Fibroblast of skin of left biceps (primary cell): ENCODE results near the gene PRDM16.

Source experiments
- DNase-seq, 2 experiments: peaks; one replicate each; pipeline ENCODE4 v3.0.0-alpha.2; 2013; ENCODE audit warnings: low read depth in 2 of 2

PRDM16 gene

DNA sequence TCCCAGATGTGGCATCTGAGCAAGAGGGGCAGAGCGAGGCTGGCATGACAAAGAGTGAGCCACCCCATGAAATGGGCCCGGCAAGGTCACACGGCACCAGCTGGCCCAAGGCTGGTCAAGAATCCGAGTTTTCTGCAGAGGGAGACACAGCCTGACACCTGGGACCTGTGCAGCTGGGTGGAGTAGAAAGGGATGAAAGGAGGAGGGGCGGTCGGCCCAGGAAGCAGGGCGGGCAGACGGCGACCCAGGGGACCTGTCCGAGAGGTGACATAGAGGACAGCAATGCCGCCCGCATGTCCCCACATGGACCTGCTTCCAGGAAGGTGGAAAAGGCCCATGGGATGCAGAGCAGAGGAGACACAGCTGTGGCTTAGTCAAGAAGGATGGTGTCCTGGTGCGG, 137.7 kb downstream of the PRDM16 start:
- no peak for DNase-seq

DNA sequence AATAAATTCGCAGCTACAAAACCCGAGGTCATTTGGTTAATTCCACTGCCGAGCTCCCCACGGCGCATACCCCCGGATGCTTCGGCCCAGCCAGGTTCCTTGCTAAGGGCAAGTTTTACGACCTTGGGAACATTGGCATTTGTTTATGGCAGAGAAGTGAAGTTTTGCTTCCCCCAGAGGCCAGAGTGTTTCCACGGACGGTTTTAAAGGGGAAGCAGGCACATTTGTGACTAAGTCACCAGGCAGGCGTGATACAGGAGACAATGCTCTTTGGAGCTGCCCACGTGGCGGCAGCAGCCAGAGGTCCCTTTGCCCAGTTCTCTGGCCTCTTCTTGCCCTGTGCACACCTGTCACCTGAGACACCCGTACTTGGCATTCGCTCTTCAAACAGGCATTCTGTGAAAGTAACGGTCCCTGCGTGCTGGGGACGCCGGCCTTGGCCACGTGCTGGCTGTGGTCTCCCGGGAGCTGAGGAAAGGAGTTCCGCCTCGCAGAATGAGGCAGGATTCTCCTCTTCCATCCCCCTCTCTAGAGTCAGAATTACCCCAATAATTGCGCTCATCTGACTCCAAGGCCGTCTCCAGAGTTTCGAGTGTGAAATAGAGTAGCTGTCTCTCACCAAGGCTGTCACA, 138.3 kb downstream of the PRDM16 start:
- no peak for DNase-seq

DNA sequence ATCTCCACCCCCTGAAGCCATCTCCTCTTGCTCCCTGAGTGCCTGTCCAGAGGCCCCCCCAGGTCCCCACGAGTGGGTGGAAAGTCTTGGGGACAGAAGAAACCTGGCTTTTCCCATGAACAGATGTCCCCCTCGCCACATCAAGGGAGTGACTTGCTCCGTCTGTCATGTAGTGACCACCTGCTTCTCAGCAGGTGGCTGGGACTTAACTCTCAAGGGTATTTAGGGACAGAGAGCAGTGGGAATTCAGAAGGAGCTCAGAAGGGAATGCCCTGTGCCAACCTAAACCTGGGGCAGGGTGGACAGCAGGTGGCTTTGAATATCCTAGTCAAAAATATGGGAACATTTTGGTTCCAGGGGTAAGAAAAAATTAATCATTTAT, 139.8 kb downstream of the PRDM16 start:
- no peak for DNase-seq

GRCh38 chr1:3209201-3209600, 140.2 kb downstream of the PRDM16 start:
- DNase-seq, result no peak

GRCh38 chr1:3211582-3212375, 142.8 kb downstream of the PRDM16 start:
- DNase-seq, result no peak

- DNase-seq, result no peak
Measured at GRCh38 chr1:3212453-3213355, 143.7 kb downstream of the PRDM16 start.

- no peak for DNase-seq
Measured at GRCh38 chr1:3213730-3214129, 144.7 kb downstream of the PRDM16 start.

DNA sequence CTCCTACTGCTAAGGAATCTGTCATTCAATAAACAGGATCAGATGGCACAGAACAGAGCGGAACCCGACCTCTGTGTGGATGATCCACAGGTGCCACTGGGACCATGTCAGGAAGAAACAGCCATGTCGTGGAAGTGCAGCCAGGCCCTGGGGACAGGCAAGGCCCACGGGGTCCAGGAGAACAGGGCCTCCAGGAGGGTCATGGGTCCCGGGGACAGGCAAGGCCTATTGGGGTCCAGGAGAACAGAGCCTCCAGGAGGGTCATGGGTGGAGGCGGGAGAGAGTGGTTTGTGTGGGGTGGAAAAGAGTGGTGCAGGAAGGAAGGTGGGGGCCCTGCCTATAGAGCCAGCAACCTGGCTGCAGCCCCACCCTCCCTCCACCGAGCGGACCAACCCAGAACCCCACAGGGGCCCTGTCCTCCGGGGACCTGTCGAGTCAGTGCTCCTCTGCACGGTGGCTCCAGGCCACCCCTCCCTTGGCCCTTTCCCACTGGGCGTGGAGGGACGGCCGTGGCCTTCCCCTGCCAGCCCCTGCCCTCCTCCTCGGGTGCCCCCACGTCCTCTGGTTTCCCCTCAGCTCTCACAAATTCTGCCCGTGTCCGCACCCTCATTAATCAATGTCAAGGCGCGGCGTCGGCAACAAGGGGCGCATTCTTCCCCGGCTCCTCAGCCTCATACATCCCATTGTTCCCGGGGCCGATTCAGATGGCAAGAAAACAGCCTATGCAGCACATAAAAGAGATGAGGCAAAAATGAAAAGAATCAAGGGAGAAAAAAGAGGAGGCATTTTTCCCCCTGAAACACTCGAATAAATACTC, 146.4 kb downstream of the PRDM16 start:
- no peak for DNase-seq

DNA sequence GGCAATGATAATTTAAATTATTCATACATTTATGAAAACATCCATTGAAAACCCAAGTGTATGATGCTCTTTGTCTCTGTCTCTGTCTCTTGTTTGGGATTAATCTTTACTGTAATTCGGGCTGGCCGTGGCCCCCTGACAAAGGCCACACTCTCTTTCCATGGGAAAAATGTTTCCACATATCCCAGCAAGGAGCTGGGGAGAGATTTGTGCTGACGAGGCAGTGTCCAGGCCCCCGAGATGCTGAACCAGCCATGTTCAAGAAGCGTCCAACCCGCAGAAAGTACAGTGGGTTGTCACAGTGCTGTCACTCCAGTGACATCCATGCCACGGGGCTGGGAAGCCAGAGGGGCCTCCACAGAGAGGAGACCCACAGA, 147.0 kb downstream of the PRDM16 start:
- DNase-seq, result no peak

DNA sequence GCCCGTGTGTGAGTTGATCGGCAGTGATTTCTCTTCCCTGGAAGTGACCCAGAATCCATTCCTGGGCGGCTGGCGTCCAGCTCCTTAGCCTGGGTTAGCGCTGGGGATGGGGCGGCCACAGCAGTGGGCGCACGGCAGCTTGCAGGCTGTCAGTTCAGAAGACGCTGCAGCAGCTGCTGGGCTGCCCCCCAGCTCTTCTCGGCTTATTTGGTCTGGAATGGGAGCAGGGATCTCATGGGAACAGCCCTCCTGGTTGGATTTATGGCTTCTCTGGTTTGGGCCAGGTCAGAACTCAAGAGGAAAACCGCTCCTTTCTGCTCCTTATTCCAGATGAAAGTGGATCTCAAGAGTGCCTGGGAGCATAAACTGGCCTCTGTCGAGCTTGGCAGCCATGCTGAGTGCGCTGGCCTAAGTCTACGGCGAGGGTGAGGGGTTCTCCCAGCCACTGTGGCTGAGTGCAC, 148.2 kb downstream of the PRDM16 start:
- no peak for DNase-seq

DNA sequence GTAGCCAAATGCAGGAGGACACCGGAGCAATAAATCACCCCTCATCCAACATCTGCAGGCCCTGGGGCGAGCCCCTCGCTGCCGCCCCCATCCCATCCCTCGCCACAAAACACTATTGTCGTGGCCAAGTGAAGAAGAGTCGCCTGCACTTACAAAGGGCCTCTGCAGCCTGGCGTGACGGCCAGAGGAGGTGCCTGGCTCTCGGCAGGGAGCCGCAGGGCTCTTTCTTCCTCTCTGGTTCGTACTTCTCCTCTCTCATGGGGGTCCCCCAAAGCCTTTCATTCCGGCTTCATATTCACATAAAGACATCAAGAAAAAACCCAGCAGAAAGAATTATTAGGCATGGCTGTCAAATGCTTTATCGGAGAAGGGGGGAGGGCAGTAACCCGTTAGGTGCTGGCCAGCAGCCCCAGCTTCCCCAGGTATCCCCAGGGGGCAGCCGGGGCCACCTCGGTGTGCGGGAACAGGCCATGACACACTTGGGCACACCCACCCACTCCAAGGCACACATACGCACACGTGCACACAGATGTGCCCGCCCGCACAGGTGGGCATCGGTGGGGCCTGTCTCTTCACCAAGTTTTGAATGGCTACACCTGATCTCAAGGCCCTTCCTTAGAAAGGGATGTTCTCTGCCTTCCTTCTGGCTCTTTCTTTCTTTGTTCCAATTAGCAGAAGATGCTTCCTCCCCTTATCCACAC, 149.1 kb downstream of the PRDM16 start:
- DNase-seq, result no peak

GRCh38 chr1:3219005-3219790, 150.2 kb downstream of the PRDM16 start:
- DNase-seq, result peak; percentile 3 to 4

- DNase-seq, result no peak
Measured at GRCh38 chr1:3219791-3220467, 150.9 kb downstream of the PRDM16 start.

DNA sequence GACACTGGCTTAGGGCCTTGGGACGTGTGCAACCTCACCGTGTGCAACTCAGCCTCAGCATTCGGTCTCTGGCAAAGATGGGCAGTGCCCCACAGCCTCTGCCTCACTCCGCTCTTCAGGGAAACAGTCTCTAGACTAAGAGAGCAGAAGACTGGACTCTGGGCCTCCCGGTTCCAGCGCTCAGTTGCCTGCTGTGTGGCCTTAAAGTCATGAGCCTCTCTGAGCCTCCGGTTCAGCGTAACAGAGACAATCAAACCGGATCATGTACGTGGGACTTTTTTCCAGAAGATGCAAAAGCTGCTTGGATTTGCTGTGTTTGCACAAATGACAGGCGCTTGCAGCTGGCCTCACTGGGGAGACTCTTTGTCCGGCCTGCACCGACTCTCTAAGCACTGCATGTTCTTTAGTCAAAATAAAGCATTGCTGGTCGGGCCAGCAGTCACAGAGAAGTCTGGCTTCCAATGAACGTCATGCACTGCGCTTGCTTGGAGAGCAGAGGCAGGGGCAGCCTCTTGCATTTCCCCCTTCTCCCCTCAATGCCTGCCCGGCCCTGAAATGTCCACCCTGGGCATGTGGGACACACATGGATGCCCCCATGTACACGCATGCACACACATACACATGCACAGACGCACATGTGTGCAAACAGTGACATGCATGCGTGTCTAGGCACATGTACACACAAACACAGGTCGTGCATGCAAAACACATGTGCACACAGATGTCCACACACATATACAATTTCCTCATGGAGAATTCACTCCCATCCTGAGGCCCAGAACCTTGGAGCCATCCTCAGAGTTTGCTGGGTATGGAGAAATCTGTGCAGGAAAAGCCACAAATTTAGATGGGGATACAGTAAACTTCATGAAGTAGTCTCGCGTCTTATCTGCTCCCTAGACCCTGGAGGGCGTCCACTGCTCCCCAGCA, 152.4 kb downstream of the PRDM16 start:
- DNase-seq, result no peak

DNA sequence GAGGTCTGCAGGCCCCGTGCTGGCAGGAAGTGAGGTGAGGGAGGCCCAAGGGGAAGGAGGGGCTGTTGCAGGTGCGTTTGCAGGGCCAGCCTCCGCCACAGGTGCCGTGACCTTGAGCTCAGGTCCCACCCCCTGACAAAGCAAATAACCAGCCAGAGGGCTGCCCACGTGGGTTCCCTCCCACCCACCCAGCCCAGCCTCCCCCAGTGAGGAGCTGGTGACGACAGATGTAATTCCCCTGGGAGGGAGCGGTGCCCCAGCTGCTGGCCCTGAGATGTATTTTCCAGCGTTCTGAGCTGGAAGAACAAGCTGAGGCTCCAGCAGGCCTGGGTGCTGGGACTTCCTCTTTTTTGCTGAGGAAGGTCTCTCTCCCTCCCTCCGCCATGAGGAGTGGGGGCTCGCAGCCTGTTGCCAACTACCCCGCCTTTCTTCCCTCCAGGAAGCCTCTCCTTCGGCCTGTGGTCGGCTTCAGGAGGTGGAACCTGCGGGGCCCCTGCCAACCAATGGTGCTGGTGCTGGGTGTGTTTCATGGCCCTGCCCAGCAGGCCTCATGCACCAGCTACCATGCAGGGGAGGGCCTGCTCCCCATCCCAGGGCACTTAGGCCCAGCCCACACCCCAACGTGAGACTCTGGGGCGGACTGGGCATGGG, 153.2 kb downstream of the PRDM16 start:
- DNase-seq, result no peak

DNA sequence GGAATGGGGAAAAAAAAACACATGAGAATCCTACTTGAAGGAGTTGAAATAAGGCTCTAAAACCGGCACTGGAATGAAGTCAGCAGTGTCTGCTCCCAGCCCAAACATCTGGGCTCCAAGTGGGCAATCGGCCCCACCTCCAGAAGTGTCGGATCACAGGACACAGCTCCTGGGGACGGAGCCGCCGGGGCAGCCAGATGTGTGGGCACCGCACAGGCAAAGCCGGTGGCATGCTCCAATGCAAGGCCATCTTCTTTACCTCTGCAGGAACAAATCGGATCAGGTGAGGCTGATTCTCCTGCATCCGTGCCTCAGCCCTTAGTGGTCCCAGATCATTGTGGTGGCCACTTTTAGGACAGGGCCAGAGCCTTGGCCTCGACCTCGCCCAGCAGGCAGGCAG, 156.7 kb downstream of the PRDM16 start:
- no peak for DNase-seq

- DNase-seq, result no peak
Measured at GRCh38 chr1:3226191-3226590, 157.2 kb downstream of the PRDM16 start.
